ENCODE results near the gene MDH2.
"Not testable (repeated sequence)": the region's sequence is repeated elsewhere in the genome, so short reads cannot be mapped to it uniquely, and the experiment has no call there.

The MDH2 gene

DNA sequence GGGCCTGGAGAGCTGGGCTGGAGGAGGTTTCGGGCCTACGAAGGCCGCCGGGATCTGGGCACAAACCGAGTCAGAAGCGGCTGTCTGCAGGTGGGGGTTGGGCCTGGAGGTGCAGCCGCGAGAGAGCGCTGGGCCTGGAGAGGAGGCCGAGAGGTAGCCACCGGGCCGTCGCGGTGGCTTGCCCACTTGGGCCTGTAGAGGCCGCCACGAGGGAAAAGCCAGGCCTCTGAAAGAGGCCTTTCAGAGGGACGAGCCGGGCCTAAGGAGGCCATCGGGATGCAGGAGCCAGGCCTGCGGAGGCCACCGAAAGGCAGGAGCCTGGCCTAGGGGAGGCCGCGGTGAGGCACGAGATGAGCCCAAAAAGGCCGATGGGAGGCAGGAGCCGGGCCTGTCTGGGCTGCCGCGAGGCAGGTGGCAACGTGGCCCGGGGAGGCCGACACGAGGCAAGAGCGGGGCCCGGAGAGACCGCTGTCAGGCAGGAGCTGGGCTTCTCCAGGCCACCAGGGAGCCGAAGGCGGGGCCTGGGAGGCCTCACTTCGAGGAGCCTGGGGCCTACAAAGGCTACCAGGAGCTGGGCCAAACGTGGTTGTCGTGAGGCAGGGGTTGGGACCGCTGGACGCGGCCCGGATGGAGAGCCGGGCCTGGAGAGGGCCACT lies 25.6 kb downstream of the MDH2 start:
- no peak for DNase-seq

DNA sequence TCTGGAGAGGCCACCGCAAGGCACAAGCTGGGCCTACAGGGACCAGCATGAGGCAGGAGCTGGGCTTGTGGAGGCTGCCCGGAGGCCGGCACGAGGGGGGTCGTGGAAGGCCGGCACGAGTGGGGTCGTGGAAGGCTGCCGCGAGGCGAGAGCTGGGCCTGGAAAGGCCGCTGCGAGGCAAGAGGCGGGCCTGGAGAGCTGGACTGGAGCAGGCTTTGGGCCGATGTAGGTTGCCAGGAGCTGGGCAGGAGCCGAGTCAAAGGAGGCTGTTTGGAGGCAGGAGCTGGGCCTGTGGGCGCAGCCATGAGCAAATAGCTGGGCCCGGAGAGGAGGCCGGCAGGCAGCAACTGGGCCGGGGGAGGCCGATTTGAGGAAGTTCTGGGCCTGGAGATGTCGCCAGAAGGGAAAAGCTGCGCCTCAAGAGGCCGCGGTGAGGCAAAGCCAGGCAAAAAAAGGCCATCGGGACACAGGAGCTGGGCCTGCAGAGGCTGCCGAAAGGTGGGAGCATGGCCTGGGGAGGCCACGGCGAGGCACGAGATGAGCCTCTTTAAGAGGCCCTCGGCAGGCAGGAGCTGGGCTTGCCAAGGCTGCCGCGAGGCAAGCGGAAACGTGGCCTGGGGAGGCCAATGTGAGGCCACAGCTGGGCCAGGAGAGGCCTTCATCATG lies 26.5 kb downstream of the MDH2 start:
- no peak for DNase-seq

DNA sequence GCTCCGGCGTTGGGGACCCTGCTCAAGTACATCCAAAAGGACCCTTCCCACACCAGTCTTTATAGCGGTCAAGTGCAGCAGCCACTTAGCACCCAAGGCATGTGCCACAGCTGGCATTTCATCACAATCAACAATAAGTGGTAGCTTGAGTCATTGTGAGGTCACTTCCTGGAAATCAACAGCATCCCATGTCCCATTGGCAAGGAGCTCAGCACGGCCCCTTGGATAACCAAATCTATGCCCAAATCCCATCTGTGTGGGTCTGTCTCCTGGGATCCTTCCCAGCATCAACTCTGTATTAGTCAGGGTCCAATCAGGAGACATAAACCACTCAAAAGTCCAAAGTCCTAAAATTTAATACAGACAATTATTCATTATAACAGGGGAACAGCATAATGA lies 27.1 kb downstream of the MDH2 start:
- no peak for DNase-seq

DNA sequence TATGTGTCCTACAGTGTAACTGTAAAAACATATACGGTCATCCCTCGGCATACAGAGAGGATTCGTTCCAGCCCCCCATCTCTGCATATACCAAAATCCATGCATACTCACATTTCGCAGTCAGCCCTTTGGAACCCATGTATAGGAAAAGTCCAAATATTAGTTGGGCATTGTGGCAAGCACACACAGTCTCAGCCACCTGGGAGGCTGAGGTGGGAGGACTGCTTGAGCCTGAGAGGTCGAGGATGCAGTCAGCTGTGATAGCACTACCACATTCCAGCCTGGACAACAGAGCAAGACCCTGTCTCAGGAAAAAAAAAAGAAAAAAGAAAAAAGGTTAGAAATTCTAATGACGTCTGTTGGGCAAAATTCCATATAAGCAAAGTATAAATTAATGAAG lies 29.1 kb downstream of the MDH2 start:
- no peak for DNase-seq

DNA sequence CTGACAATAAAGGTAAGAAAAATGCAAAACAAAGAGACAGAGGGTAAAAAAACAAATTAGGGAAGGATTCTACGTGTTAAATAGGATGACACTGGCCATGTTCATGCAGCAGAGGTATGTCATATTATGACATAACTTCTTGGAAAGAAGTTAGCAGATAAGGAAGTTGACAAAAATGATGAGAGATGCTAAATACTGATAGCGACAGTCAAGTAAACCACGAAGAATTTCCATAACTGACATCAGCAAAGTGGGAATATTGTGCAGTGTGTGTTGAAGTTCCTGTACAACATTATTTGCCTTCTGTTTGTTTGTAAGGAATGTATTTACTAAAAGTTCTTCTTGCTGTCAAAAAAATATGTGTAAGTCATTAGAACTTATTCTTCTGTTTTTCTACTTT lies 29.5 kb downstream of the MDH2 start:
- no peak for DNase-seq

DNA sequence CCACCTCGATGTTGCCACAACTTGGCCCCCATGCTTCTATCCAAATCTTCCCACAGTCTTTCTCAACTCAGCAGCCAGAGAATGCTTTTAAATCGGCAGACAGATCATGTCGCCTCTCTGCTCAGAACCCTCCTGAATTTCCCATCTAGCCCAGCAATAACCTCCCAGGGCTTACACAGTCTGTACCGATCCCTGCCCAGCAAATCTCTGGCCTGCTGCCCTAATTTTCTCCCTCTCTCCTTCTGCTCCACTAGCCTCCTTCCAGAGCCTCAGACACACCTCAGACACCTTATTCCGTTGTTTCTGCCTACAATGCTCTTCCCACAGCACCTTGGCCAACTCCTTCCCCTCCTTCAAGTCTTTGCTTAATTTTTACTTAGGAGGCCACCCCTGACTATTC lies 32.3 kb downstream of the MDH2 start:
- DNase-seq, result no peak

DNA sequence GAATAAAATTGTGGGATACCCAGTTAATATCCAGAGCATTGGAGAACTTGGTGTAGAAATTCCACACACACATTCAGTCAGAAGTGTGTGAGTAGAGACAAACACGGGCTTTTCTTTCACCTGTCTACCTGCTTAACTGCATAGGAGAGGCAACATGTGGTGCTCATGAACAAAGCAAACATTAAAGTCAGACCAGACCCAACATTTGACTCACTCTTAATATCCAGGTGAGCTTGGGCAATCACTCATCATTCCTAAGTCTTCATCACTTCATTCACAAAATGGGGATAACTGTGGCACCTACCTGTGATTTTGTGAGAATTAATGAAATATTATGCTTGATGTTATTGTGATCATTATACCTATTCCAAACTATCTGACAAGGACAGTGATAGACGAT lies 36.2 kb downstream of the MDH2 start:
- DNase-seq, result not testable (repeated sequence)

DNA sequence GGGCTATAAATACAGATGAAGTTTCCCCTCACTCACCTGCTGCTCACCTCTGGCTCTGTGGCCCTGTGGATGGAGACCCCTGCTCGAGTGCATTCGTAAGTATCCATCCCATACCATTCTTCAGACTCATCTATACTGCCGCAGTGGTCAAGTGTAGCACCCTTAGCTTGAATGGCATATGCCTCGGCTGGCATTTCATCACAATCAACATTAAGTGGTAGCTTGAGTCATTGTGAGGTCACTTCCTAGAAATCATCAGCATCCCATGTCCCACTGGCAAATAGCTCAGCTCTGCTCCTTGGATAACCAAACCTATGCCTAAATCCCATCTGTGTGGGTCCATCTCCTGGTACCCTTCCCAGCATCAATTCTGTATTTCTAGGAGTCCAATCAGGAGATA lies 38.2 kb downstream of the MDH2 start:
- no peak for DNase-seq

DNA sequence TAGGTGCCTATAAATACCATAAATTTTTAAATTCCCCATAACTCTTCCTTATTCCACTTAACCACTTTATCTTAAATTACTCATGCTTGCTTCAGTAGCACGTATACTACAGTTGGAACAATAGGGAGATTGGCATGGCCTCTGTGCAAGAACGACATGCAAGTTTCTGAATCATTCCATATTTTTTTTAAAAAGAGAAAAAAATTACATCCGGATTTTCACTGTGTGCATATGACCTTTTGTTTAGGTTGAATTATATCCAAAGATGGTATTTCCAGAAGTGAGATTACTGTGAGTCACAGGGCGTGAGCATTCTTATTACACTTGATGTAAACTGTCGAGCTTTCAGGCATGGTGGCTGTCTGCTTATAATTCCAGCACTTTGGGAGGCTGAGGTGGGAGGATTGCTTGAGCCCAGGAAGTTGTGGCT lies 39.5 kb downstream of the MDH2 start:
- not testable (repeated sequence) for DNase-seq

DNA sequence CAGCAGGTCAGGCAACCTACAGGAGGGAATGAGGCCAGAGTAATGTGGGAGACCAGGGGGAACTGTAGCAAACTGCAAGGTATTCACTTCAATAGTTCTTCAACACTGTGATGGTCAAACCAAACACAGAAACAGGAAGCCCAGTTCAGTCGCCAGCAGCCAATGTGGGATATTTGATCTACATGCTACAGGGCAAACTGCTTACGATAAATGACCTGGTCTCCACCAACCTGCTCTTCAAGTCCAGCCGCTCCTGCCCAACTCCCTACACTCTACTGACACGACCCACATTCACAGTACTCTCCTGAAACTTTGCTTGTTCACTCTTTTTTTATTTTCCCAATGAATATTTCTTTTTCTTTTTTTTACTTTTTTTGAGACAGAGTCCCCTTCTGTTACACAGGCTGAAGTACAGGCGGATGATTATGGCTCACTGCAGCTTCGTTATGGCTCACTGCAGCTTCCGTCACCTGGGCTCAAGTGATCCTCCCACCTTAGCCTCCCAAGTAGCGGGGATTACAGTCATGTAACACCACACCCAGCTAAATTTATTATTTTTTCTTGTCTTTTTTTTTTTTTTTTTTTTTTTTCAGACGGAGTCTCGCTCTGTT lies 42.1 kb downstream of the MDH2 start:
- DNase-seq, result no peak

DNA sequence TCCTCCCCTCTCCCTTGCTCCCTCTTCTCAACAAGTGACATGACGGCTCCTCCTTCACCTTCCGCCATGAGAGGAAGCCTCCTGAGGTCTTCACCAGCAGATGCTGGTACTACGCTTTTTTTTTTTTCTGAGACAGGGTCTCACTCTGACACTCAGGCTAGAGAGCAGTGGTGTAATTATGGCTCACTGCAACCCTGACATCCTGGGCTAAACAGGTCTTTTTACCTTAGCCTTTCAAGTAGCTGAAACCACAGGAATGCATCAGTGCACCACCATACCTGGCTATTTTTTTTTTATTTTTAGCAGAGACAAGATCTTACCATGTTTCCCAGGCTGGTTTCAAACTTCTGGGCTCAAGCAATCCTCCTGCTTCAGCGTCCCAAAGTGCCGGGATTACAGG lies 43.6 kb downstream of the MDH2 start:
- no peak for DNase-seq

DNA sequence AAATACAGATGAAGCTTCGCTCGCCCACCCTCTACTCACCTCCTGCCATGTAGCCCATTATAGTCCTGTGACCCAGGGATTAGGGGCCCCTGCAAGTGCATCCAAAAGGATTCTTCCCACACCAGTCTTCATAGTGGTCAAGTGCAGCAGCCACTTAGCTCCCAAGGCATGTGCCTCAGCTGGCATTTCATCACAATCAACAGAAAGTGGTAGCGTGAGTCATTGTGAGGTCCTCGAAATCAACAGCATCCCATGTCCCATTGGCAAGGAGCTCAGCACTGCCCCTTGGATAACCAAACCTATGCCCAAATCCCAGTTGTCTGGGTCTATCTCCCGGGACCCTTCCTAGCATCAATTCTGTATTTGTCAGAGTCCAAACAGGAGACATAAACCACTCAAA lies 45.6 kb downstream of the MDH2 start:
- not testable (repeated sequence) for DNase-seq

DNA sequence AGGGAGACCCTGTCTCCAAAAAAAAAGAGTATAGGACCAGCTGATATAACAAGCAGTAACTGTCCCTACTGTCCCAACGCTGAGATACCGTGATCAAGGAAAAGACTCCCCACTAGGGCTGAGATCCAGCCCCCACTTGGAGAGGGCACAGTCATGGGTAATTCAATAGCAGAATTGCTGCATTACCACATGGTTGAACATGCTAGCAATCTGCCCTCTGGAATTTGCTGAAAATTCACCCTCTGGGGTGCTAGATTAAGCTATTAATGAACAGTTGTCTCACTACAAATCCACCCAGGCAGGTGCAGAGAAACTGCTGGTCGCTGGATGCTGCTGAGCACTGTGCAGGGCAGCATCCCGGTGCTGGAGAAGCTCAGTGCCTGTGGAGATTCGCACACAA lies 46.4 kb downstream of the MDH2 start:
- not testable (repeated sequence) for DNase-seq

DNA sequence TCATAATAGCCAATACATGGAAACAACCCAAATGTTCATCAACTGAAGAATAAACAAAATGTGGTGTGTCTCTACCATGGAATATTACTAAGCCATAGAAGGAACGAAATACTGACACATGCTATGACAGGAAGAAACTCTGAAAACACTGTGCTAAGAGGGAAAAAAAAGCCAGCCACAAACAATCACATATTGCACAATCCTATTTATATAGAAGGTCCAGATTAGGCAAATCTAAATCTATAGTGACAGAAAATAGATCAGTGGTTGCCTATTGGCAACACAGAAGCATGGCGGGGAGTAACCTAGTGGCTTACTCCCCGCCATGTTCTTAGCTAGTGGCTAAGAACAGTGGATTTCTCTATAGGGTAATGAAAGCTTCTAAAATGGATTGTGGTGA lies 48.0 kb downstream of the MDH2 start:
- DNase-seq, result no peak

DNA sequence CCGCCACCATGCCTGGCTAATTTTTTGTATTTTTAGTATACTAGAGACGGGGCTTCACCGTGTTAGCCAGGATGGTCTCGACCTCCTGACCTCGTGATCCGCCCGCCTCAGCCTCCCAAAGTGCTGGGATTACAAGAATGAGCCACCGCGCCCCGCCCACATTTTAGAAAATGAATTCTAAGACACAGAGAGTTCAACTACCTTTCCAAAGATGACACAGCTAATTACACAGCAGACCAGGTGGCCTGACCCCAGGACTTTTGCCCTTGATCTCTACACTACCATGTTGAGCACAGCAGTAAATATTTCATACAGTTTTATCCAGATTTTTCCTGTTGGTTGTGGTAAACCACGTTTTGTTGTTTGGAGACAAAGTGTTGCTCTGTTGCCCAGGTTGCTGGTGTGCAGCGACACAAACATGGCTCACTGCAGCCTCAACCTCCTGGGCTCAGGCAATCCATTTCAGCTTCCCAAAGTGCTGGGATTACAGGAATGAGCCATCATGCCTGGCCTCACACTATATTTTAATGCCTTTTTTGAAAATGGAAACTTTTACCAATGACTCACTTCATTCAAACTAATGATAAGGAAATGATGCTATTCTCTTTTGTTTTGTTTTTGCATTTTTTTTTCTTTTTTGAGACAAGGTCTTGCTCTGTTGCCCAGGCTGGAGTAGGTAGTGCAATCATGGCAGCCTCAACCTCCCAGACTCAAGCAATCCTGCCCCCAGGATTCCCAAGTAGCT lies 54.0 kb downstream of the MDH2 start:
- not testable (repeated sequence) for DNase-seq

DNA sequence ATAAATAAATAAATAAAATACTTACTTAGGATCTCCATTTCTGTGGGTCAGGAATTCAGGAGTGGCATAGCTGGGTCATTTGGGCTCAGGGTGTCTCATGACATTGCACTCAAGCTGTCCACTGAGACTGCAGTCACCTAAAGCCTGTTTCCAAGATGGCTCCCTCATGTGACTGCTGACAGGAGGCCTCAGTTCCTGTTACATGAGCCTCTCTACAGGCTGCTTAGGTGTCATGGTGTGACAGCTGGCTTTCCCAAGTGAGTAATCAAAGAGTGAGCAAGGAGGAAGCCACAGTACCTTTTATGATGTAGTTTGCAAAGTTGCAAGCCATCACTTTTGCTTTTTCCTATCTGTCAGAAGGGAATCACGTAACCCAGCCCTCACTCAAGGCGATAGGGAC lies 55.9 kb downstream of the MDH2 start:
- not testable (repeated sequence) for DNase-seq

DNA sequence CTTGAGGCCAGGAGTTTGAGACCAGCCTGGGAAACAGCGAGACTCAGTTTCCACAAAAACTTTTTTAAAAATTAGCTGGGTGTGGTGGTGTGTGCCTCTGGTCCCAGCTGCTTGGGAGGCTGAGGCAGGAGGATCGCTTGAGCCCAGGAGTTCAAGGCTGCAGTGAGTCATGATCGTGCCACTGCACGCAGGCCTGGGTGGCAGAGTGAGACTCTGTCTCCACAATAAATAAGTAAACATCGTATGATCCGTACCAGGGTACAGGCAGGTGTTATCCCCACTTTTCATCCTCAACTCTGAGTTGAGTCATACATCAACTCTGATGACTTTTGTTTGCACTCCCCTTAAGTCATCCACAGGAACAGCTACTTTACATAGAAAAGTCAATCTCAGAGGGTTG lies 58.2 kb downstream of the MDH2 start:
- not testable (repeated sequence) for DNase-seq

DNA sequence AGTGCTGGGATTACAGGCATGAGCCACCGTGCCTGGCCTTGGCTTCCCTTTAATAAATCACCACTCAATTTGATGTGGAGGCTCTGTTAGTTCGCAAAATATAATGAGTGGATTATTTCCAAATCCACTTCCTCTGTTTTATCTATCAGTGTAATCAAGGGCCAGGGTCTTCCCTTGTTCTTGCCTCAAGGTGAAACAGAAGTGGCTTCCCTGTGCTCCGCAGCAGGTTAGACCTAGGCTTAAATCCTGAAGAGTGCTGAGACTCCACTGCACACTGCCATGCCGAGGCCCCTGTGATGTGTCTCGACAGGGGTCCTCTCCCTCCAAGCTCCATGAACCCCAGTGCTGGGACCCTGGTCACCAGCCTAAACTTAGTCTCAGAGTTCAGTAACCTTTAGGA lies 59.0 kb downstream of the MDH2 start:
- DNase-seq, result no peak

DNA sequence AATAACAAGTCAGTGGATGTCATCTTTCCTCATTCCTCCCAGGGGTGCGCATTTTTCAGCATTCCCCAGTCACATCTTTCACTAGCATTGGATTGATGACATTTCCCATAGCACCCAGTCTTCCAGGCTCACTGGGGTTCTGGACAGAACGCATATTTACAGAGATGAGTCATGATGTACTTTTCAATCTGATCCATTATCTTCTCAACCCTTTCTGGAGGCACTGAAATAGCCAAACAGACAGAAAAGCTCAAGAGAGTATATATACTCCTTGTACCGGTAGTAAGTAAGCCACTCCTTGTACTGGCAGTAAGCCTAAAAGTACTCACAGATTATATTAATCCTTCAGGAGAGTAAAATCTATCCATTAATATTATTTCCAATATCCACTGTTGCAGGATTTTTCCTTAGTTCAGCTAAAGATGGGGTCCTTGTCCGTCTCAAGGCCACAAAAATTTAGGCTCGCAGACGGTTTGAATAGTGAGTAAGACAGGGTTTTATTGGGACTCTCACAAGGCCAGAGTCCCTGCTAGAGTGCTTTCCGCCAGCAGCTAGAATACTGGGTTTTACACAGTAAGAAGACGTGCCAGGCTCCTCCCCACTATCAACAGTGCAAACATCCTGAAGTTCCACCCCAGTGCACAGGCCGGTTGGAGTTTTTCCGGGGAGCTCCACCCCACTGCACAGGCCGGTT lies 60.8 kb downstream of the MDH2 start:
- DNase-seq, result no peak

DNA sequence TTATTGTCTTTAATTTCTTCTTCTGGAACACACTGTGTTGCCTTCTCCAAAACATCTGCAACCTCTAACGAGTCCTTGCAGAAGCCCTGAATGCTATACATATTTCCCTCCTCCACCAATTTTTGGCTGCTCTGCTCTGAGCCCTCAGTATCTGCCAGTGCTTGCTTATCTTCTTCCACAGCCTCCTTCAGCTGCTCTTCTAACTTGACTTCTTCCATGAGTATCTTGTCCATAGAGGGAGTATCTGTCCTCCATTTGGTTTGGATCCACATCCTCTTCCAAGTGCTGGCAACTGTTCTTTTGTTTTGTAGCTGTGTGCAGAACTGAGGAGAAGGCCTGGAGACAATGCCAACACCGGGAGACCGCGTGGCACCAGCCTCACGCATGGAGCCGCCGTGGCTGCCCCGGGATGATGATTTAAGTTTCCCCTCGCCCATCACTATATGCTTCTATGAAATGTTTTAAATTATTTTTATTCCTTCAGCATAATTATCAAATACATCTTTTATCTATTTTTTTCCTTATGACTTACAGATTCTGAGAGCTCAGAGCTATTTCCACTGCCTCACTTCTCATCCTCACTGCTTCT lies 65.2 kb downstream of the MDH2 start:
- DNase-seq, result not testable (repeated sequence)

DNA sequence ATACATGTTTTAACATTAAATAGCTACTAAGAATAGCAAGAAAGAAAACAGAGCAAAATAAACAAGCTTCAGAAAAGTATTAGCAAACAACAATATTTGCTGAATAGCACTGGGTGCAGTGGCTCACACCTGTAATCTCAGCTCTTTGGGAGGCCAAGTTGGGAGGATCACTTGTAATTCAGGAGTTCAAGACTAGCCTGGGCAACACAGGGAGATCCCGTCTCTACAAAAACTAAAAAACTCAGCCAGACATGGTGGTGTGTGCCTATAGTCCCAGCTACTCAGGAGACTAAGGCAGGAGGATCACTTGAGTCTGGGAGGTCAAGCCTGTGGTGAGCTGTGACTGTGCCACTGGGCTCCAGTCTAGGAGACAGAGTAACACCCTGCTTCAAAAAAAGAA lies 66.8 kb downstream of the MDH2 start:
- not testable (repeated sequence) for DNase-seq
